Coronary artery (tissue), 2 donors: Measurements from ENCODE around the gene ACBD4.

Experiments
- DNase-seq: peaks from one replicate; pipeline ENCODE4 v3.0.0-alpha.2; 2017; ENCODE audit warnings: low spot score
- H3K27ac ChIP-seq, 2 donors: fragments of 200-600 bp; sonication (generic); one replicate each; pipeline ENCODE4 v1.5.1; 2016 to 2019
- H3K4me3 ChIP-seq: fragments of 200-600 bp; sonication (generic); 2 replicates; pipeline ENCODE4 v1.5.1; 2016; ENCODE audit warnings: mild to moderate bottlenecking, moderate library complexity
- TF ChIP-seq, protein P1 (sequence below): fragments of 200-600 bp; sonication (generic); IDR thresholded peaks from one replicate; pipeline ENCODE4 v1.5.1; 2019; ENCODE audit warnings: antibody characterized with exemption

Gene ACBD4

DNA sequence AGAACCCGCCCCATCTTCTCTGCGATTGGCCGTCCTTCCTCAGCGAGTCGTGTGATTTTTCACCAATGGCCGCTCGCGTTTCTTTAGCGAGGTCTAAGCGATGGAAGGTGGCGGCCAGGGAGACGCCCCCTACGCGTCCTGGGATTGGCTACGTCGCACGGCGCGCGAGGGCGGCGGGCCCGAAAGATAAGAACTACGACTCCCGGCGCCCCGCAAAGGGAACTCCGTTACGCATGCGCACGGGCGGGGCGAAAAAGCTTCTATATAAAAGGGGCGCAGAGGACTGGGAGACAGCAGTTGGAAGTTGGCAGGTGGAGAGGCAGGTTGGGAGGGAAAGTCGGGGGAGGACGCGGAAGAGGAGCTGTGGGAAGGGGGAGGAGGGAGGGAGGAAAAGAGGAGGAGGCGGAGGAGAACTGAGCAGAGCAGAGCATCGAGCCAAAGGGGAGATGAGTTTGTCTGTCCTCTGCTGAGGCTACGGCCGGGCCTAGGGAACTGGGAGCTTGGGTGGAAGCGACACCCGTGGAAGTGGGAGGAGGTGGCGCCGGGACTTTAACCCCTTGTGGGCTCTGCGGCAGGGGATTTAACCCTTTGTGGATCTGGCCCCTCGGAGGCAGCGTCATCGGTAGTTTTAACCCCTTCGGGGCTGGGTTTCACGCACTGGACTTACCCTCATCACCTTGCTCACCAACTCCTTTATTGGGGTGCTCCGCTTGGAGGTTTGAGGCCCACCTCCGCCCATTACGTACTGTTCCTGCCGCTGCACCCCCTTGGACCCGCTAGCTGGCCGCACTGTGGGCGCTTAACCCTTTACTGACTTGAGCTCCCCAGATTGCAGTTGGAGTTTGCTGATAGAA is 12.9 kb downstream of the ACBD4 start, which contains the start of gene HEXIM1:
HEXIM1 (plus strand) TSS at position 293 of the 854 bp plus-strand sequence. CDS start 716 bp downstream, outside the sequence.
- TF ChIP-seq, protein P1, sequence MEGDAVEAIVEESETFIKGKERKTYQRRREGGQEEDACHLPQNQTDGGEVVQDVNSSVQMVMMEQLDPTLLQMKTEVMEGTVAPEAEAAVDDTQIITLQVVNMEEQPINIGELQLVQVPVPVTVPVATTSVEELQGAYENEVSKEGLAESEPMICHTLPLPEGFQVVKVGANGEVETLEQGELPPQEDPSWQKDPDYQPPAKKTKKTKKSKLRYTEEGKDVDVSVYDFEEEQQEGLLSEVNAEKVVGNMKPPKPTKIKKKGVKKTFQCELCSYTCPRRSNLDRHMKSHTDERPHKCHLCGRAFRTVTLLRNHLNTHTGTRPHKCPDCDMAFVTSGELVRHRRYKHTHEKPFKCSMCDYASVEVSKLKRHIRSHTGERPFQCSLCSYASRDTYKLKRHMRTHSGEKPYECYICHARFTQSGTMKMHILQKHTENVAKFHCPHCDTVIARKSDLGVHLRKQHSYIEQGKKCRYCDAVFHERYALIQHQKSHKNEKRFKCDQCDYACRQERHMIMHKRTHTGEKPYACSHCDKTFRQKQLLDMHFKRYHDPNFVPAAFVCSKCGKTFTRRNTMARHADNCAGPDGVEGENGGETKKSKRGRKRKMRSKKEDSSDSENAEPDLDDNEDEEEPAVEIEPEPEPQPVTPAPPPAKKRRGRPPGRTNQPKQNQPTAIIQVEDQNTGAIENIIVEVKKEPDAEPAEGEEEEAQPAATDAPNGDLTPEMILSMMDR: no peak
- Histone ChIP-seq H3K27ac (peak within 1 kb of the TSS; percentile 96 to 99), H3K4me3 (peak within 1 kb of the TSS; percentile 90)
- peak; percentile 100 for DNase-seq

DNA sequence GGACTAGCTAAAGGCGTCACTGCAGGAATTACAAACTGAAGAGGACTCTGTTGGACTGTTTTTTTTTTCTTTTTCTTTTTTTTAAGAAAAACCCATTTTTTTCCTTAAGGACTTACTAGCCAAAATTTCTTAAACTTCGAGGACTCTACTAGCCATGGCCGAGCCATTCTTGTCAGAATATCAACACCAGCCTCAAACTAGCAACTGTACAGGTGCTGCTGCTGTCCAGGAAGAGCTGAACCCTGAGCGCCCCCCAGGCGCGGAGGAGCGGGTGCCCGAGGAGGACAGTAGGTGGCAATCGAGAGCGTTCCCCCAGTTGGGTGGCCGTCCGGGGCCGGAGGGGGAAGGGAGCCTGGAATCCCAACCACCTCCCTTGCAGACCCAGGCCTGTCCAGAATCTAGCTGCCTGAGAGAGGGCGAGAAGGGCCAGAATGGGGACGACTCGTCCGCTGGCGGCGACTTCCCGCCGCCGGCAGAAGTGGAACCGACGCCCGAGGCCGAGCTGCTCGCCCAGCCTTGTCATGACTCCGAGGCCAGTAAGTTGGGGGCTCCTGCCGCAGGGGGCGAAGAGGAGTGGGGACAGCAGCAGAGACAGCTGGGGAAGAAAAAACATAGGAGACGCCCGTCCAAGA is 13.7 kb downstream of the ACBD4 start:
- Histone ChIP-seq H3K27ac (peak overlapping the region; percentile 93 to 96), H3K4me3 (peak overlapping the region; percentile 90)
- TF ChIP-seq, protein P1: peak; percentile 73
- DNase-seq: peak; percentile 93

GRCh38 chr17:45149669-45150664 is 14.5 kb downstream of the ACBD4 start:
- Histone ChIP-seq H3K4me3 (peak overlapping the region; percentile 90), H3K27ac (peak overlapping the region; percentile 93 to 96)
- TF ChIP-seq, protein P1: no peak
- DNase-seq: peak; percentile 89

DNA sequence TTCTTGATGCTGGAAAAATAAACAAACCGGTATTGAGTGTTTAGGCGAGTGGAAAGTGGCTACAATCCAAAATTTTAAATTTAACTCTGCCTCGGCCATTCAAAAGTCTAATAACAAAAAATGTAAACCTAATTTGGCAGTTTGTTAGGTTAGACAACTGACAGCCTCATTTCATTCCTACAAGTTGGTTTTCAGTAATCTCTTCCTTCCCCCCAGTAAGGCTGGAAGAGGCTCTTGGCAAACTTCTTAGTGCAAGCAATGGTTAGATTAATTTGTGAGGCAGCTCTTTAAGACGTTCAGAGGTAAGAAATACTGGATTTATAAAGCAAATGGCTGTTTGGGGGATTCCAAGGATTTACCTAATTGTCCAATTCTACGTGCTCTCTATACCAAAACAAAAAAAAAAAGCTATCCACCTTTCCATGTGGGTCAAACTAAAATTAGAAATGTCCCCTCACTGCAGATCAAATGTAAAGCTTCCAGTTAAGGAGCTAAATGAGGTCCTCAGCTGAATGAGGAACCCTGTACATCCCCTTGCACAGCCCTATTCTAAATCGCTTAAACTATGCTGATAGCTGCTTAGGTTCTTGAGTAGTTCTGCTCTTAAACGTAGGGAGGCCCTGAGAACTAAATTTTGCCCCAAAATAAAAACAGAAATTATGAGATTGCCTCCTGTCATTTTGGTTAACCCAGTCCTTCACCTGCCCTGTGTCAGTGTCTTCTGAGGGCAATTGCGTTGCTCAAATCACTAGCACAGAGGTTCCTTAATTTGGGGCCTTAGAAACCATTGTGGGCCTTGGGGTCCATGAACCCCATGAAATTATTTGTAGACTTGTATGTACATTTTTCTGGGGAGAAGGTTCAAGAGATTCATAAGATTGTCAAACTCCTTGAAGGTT is 15.7 kb downstream of the ACBD4 start:
- peak overlapping the region; percentile 28 to 36 for H3K27ac ChIP-seq
- H3K4me3 ChIP-seq: peak overlapping the region; percentile 90
- TF ChIP-seq, protein P1: no peak
- no peak for DNase-seq

- TF ChIP-seq, protein P1: no peak
- no peak overlapping the region for H3K4me3 ChIP-seq
- no peak for DNase-seq
- no peak overlapping the region for H3K27ac ChIP-seq
These were observed 19.5 kb downstream of the ACBD4 start for GRCh38 chr17:45155029-45155428.

DNA sequence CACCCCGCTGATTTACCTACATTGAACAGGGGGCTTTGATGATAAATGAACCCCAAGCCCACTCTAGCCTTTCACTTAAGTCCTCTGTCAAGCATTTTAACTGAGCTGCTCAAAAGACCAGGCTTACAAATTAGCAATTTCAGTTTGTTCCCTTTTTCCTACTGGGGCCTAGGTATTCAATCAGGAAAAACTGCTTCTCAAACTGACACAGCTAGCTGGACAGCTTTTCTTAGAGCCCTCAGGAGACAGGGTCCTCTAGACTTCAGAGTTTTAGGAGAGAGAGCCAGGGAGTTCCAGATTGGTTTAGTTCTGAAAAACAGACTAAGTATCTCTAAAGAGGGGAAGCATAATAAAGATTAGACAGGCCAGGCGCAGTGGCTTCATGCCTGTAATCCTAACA is 20.0 kb downstream of the ACBD4 start:
- DNase-seq: no peak
- H3K27ac ChIP-seq: no peak overlapping the region
- TF ChIP-seq, protein P1: no peak

More for the DNA sequence above, 20.0 kb downstream of the ACBD4 start:
- no peak overlapping the region for H3K4me3 ChIP-seq
